ENCODE results near the gene ITPA. TPM values are rescaled to one million over a fixed set of nuclear protein-coding genes. Genes with fewer than 3 reads are reported as not detected.
"Not testable (repeated sequence)": the region's sequence is repeated elsewhere in the genome, so short reads cannot be mapped to it uniquely, and the experiment has no call there.

Gene ITPA
- total and polyA plus RNA-seq, 2 experiments from 2014 or later, result 33.8 to 74.1 TPM

DNA sequence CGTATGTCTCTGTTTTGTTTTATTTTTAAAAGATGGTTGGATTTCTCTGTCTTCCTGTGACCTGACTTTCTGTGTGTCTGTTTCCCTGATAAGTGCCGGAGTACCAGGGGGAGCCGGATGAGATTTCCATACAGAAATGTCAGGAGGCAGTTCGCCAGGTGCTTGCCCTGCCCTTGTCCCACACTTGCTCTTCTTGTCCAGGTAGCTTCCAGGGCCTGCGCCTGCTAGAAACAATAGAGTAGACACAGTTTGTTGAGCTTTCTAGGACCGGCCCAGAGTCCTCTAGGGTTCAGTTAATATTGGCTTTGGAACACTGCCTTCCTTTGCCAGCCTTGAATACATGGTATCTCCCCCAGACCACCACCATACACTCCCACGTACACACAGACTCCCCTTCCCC lies 3.9 kb downstream of the ITPA start:
- Histone ChIP-seq H3K36me3 (peaks cover 9% of the 10 kb centered on the region), H3K9me3 (ENCODE audit: low read depth) (no peaks in the 10 kb centered on the region), H3K27ac (no peak overlapping the region), H3K4me3 (no peak overlapping the region), H3K4me1 (ENCODE audit: low read depth) (peaks cover 7% of the 10 kb centered on the region), H3K27me3 (no peaks in the 10 kb centered on the region)
- TF ChIP-seq, protein P1, sequence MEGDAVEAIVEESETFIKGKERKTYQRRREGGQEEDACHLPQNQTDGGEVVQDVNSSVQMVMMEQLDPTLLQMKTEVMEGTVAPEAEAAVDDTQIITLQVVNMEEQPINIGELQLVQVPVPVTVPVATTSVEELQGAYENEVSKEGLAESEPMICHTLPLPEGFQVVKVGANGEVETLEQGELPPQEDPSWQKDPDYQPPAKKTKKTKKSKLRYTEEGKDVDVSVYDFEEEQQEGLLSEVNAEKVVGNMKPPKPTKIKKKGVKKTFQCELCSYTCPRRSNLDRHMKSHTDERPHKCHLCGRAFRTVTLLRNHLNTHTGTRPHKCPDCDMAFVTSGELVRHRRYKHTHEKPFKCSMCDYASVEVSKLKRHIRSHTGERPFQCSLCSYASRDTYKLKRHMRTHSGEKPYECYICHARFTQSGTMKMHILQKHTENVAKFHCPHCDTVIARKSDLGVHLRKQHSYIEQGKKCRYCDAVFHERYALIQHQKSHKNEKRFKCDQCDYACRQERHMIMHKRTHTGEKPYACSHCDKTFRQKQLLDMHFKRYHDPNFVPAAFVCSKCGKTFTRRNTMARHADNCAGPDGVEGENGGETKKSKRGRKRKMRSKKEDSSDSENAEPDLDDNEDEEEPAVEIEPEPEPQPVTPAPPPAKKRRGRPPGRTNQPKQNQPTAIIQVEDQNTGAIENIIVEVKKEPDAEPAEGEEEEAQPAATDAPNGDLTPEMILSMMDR (IDR thresholded peaks at IDR 0.05; ENCODE audit: low read depth, low read length), result no peak
- DNase-seq (ENCODE audit: low read depth in 1 of 2, low spot score in 1 of 2), result no peak

DNA sequence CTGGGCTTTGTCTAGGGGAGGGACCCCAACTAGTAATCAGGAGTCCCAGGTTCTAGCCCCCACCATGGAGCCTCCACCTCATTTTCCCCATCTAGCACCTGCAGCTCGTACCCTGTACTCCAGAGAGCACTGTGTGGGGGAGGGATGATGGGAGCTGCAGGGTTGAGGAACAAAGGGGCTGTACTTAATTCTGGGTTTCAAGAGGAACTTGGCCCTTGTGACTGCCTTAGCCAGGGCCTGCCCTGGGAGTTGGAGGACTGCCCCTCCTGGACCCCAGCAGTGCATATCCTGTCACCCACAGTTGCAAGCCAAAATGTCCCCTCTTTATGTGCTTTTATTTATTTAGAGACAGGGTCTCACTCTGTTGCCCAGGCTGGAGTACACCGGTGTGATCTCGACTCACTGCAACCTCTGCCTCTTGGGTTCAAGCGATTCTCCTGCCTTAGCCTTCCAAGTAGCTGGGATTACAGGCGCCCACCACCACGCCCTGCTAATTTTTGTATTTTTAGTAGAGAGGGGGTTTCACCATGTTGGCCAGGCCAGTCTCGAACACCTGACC lies 6.1 kb downstream of the ITPA start:
- H3K36me3 ChIP-seq, result peaks cover 11% of the 10 kb centered on the region
- H3K4me3 ChIP-seq; H3K4me1 ChIP-seq (ENCODE audit: low read depth); H3K27me3 ChIP-seq; H3K9me3 ChIP-seq (ENCODE audit: low read depth); H3K27ac ChIP-seq; DNase-seq (ENCODE audit: low read depth in 1 of 2, low spot score in 1 of 2): not testable (repeated sequence)

DNA sequence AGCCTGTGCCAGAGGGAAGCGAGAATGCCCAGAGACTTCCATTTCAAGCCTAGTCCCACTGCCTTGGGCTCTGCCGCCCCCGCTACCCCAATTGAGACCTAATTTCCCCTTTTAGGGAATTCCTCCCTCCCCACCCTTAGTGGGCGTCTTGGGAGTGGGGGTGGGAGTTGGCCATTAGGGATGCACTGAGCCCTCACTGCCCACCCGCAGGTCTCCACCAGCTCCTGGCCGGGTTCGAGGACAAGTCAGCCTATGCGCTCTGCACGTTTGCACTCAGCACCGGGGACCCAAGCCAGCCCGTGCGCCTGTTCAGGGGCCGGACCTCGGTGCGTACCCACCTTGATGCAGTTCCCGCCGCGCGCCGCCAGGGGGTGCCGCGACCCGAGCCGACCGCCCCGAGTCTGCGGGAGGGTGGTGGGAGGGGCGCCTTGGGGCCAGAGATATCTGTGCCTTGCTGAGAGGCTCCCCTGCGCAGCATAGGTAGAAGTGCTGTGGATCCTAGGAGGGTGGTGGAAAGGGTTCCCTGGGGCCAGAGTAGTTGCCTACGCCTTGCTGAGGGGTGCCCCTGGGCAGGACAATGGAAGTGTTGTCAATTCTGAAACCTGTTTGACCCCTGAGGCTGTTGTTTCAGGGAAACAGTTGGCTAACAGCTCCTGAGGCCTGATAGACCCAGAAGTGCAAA lies 9.2 kb downstream of the ITPA start:
- H3K36me3 ChIP-seq, result peaks cover 8% of the 10 kb centered on the region
- TF ChIP-seq, protein P1 (IDR thresholded peaks at IDR 0.05; ENCODE audit: low read depth, low read length), result peak; percentile 95
- no peaks in the 10 kb centered on the region for H3K4me1 ChIP-seq (ENCODE audit: low read depth)
- no peak overlapping the region for H3K4me3 ChIP-seq
- peak; percentile 54 to 60 for DNase-seq (ENCODE audit: low read depth in 1 of 2, low spot score in 1 of 2)
- no peaks in the 10 kb centered on the region for H3K27me3 ChIP-seq
- no peak overlapping the region for H3K27ac ChIP-seq
- no peaks in the 10 kb centered on the region for H3K9me3 ChIP-seq (ENCODE audit: low read depth)

DNA sequence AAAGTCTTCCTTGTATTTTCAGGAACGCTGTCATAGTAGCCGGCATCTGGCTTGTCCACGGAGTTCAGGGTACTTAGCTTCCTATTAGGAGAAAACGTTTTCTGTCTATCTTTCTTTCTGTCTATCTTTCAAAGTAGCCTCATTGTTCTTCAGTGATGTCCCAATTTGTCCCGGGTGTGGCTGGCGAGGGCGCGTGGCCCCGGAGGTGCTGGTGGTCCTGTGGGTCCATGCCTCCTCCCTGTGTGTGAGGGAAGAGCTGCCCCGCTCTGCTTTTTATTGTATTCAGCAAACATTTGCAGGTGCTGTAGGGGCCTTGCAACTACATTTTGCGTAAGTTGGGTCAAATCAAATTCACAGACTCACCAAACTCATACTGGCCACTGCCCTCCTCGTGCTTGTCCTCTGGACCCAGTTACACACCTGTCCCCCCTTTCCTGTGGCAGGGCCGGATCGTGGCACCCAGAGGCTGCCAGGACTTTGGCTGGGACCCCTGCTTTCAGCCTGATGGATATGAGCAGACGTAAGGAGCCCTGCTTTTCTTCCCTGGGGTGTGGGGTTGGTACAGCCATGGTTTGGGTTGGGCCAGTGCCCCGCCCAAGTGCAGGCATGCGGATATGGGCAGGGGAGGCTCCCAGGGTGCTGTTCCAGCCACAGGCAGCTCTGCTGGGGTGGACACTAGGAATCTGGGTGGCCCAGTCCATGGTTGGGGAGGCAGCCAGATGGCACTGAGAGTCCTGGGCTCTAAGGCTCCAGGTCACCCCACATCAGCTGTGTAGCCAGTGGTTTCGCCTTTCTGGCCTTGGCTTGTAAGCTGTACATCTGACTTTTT lies 12.3 kb downstream of the ITPA start:
- TF ChIP-seq, protein P1 (IDR thresholded peaks at IDR 0.05; ENCODE audit: low read depth, low read length), result no peak
- Histone ChIP-seq H3K27me3 (no peaks in the 10 kb centered on the region), H3K27ac (no peak overlapping the region), H3K4me1 (ENCODE audit: low read depth) (no peaks in the 10 kb centered on the region), H3K36me3 (peaks cover 3% of the 10 kb centered on the region), H3K9me3 (ENCODE audit: low read depth) (no peaks in the 10 kb centered on the region), H3K4me3 (no peak overlapping the region)
- DNase-seq (ENCODE audit: low read depth in 1 of 2, low spot score in 1 of 2), result no peak

DNA sequence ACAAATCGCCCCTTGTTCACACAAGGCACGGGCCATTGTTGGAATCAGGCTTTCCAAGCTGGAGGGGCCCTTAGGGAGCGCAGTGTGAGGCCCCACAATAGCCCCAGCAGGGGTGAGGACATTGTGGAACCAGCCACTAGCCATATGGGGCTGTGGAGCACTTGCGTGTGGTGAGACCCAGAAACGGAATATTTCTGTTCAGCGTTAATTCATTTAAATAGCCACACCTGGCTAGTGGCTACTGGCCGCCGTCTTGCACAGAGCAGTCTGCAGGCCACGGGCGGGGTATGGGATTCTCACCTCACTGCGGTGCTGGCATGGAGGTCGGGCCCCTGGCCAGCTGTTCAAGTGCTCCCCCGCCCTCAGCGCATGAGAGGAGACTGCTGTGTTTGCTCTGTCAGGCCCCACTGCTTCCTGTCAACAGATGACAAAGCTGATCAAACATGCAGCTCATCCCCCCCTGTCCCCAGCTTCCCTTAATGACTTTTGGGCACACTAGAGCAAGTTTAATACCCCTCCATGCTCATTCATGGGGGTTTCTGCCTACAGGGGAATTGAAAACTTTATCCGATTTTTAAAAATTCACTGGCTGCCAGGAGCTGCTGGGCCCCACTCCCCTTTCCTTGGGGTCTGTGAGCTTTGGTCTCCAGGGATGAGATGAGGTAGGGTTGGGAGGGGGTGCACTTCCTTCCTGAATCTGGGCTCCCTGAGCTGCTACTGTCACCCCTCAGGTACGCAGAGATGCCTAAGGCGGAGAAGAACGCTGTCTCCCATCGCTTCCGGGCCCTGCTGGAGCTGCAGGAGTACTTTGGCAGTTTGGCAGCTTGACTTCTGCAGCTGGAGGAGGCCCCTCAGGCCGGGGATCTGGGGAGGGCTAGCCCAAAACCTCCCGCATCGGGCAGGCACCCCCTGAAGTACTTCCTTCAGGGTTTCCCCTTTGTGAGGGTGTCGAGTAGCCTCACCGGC lies 13.6 kb downstream of the ITPA start:
- H3K9me3 ChIP-seq (ENCODE audit: low read depth), result no peaks in the 10 kb centered on the region
- TF ChIP-seq, protein P1 (IDR thresholded peaks at IDR 0.05; ENCODE audit: low read depth, low read length), result no peak
- no peaks in the 10 kb centered on the region for H3K4me1 ChIP-seq (ENCODE audit: low read depth)
- peaks cover 3% of the 10 kb centered on the region for H3K36me3 ChIP-seq
- H3K27me3 ChIP-seq, result no peaks in the 10 kb centered on the region
- no peak overlapping the region for H3K4me3 ChIP-seq
- no peak for DNase-seq (ENCODE audit: low read depth in 1 of 2, low spot score in 1 of 2)
- H3K27ac ChIP-seq, result no peak overlapping the region
